ENCODE measurements around the gene SPTBN1.

- TF ChIP-seq, protein P1, sequence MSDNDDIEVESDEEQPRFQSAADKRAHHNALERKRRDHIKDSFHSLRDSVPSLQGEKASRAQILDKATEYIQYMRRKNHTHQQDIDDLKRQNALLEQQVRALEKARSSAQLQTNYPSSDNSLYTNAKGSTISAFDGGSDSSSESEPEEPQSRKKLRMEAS (IDR thresholded peaks at IDR 0.05; ENCODE audit: low read depth, low read length): no peak
- TF ChIP-seq, protein P2, sequence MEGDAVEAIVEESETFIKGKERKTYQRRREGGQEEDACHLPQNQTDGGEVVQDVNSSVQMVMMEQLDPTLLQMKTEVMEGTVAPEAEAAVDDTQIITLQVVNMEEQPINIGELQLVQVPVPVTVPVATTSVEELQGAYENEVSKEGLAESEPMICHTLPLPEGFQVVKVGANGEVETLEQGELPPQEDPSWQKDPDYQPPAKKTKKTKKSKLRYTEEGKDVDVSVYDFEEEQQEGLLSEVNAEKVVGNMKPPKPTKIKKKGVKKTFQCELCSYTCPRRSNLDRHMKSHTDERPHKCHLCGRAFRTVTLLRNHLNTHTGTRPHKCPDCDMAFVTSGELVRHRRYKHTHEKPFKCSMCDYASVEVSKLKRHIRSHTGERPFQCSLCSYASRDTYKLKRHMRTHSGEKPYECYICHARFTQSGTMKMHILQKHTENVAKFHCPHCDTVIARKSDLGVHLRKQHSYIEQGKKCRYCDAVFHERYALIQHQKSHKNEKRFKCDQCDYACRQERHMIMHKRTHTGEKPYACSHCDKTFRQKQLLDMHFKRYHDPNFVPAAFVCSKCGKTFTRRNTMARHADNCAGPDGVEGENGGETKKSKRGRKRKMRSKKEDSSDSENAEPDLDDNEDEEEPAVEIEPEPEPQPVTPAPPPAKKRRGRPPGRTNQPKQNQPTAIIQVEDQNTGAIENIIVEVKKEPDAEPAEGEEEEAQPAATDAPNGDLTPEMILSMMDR (IDR thresholded peaks at IDR 0.05; ENCODE audit: low read depth, low read length): no peak
- TF ChIP-seq POLR2A (IDR thresholded peaks at IDR 0.05; ENCODE audit: extremely low read depth, insufficient read length) (no peak), MYC (IDR thresholded peaks at IDR 0.05; ENCODE audit: low read depth, low read length) (no peak)
These were observed 17.9 kb upstream of the SPTBN1 start for GRCh38 chr2:54438271-54438670.
